ENCODE results near the gene LBHD2. TPM values are rescaled to one million over a fixed set of nuclear protein-coding genes. Genes with fewer than 3 reads are reported as not detected.

Gene LBHD2
- polyA plus RNA-seq, 1 of the 3 experiments (the other 2 are of a cell fraction) = not detected

DNA sequence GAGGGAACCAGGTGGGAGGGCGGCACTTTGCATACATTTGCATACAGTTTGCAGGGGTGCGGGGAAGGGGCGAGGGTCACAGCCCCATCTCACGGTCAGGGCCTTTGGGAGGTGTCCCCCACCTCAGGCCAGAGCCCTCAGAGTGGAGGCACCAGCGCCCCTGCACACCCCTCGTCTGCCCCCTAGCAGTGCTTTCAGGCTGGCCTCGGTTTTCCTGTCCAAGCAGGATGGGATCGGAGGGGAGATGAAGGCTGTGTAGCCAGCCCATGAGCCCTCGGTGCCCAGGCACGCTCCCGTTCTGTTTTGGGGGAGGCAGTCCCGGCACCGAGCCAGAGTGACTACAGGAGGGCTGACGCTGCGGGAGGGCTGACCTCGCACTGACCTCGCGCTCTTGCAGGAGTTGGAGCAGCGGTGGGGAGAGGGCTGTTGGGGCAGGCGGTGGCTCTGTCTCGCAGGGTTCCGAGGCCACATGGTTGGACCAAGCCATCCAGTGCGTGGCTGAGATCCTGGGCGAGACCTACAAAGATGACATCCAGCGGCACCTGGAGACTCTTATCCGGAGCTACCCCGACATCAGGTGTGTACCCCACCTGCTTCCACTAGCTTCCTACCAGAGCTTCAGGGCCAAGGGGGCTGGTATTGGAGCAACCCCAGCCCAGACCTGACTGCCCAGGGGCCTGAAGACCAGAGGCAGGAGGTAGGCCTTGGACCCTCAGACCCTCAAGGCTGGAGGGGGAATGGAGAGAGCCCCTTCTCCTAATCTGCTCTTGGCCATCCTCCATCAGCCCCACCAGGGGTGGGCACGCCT is 24.1 kb downstream of the LBHD2 start:
- peak overlapping the region; percentile 50; the same call in 1 of the 2 replicates for H3K4me2 ChIP-seq
- DNase-seq = no peak
- no peaks in the 10 kb centered on the region for H3K36me3 ChIP-seq (replicated peaks in 1 of 2; ENCODE audit: control insufficient read depth in 1 of 2, insufficient read depth in 2 of 2, low read length in 1 of 2)
- H3F3A ChIP-seq (replicated peaks; ENCODE audit: insufficient read depth) = peaks cover 7% of the 10 kb centered on the region
- TF ChIP-seq CHD2 (IDR thresholded peaks at IDR 0.05; ENCODE audit: low read length, partially characterized antibody) = no peak
- TF ChIP-seq FOSL2 (IDR thresholded peaks at IDR 0.05; ENCODE audit: borderline replicate concordance, low read depth) = no peak
- no peak for TF ChIP-seq NFIC (IDR thresholded peaks at IDR 0.05; ENCODE audit: borderline replicate concordance)
- TF ChIP-seq TEAD4 (IDR thresholded peaks at IDR 0.05; ENCODE audit: borderline replicate concordance, insufficient read depth) = no peak
- TF ChIP-seq MXI1 (IDR thresholded peaks at IDR 0.05; ENCODE audit: low read depth, low read length) = no peak
- no peak for TF ChIP-seq FOXM1 (IDR thresholded peaks at IDR 0.05; ENCODE audit: low read depth)
- no peak for TF ChIP-seq TAF1 (IDR thresholded peaks at IDR 0.05; ENCODE audit: borderline replicate concordance, low read depth, low read length)
- TF ChIP-seq FOXJ3 (CRISPR knock-in tag; IDR thresholded peaks at IDR 0.05) = no peak
- TF ChIP-seq RXRA (IDR thresholded peaks at IDR 0.05; ENCODE audit: borderline replicate concordance, low read depth) = no peak
- TF ChIP-seq RCOR1 (IDR thresholded peaks at IDR 0.05; ENCODE audit: low read length) = no peak
- TF ChIP-seq SMC3 (IDR thresholded peaks at IDR 0.05; ENCODE audit: low read depth, low read length) = no peak
- TF ChIP-seq, protein P1, sequence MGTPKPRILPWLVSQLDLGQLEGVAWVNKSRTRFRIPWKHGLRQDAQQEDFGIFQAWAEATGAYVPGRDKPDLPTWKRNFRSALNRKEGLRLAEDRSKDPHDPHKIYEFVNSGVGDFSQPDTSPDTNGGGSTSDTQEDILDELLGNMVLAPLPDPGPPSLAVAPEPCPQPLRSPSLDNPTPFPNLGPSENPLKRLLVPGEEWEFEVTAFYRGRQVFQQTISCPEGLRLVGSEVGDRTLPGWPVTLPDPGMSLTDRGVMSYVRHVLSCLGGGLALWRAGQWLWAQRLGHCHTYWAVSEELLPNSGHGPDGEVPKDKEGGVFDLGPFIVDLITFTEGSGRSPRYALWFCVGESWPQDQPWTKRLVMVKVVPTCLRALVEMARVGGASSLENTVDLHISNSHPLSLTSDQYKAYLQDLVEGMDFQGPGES (IDR thresholded peaks at IDR 0.05; ENCODE audit: low read depth, low read length) = no peak
- TF ChIP-seq EP300 (IDR thresholded peaks at IDR 0.05; ENCODE audit: borderline replicate concordance in 1 of 2, low read depth in 1 of 2, low read length in 1 of 2) = no peak
- no peak for TF ChIP-seq MEF2A (IDR thresholded peaks at IDR 0.05; ENCODE audit: borderline replicate concordance, low read depth)
- TF ChIP-seq, protein P2, sequence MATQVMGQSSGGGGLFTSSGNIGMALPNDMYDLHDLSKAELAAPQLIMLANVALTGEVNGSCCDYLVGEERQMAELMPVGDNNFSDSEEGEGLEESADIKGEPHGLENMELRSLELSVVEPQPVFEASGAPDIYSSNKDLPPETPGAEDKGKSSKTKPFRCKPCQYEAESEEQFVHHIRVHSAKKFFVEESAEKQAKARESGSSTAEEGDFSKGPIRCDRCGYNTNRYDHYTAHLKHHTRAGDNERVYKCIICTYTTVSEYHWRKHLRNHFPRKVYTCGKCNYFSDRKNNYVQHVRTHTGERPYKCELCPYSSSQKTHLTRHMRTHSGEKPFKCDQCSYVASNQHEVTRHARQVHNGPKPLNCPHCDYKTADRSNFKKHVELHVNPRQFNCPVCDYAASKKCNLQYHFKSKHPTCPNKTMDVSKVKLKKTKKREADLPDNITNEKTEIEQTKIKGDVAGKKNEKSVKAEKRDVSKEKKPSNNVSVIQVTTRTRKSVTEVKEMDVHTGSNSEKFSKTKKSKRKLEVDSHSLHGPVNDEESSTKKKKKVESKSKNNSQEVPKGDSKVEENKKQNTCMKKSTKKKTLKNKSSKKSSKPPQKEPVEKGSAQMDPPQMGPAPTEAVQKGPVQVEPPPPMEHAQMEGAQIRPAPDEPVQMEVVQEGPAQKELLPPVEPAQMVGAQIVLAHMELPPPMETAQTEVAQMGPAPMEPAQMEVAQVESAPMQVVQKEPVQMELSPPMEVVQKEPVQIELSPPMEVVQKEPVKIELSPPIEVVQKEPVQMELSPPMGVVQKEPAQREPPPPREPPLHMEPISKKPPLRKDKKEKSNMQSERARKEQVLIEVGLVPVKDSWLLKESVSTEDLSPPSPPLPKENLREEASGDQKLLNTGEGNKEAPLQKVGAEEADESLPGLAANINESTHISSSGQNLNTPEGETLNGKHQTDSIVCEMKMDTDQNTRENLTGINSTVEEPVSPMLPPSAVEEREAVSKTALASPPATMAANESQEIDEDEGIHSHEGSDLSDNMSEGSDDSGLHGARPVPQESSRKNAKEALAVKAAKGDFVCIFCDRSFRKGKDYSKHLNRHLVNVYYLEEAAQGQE (IDR thresholded peaks at IDR 0.05; ENCODE audit: low read depth, low read length) = no peak
- TF ChIP-seq RFX5 (IDR thresholded peaks at IDR 0.05; ENCODE audit: low read length) = no peak
- peaks cover 16% of the 10 kb centered on the region for H3K27me3 ChIP-seq (ENCODE audit: insufficient read depth)
- 81% methylated on average over 11 of the region's 28 CpGs for WGBS (ENCODE audit: low lambda C conversion rate)
- H3K27ac ChIP-seq (ENCODE audit: low read depth in 2 of 2, low read length in 1 of 2) = peak overlapping the region in 1 of 2 experiments; percentile 15; a peak in 1 of 4 replicates
- ChIA-PET CTCF (interaction anchor here (0.6 to 1.4 kb wide), 3 partner anchors 19 to 184 kb away, joined by 3 to 5 read pairs (median 3); no protein-coding TSS in a partner anchor), POLR2A (no interaction called here)
- no peak overlapping the region for H2AFZ ChIP-seq (ENCODE audit: low read depth)
- no peaks in the 10 kb centered on the region for H4K20me1 ChIP-seq (ENCODE audit: insufficient read depth)
- H3K9me3 ChIP-seq = no peaks in the 10 kb centered on the region
- H3K4me3 ChIP-seq (ENCODE audit: low read depth in 2 of 2, low read length in 1 of 2) = no peak overlapping the region
- H3K9me2 ChIP-seq = no peaks in the 10 kb centered on the region
- H3K4me1 ChIP-seq (ENCODE audit: control insufficient read depth in 1 of 2, insufficient read depth in 2 of 2, low read depth in 1 of 2, low read length in 1 of 2) = peaks cover 28 to 29% of the 10 kb centered on the region in 2 experiments; a peak in 3 of 4 replicates
- no peak overlapping the region for H3K9ac ChIP-seq
- H3K79me2 ChIP-seq (ENCODE audit: insufficient read depth) = no peaks in the 10 kb centered on the region
